HepG2 (cell line): ENCODE measurements around the gene KIRREL3. TPM values are rescaled to one million over a fixed set of nuclear protein-coding genes. Genes with fewer than 3 reads are reported as not detected.

Experiments
- ATAC-seq: fragments of 200-7000 bp; cut with Tn5 transposase; 3 replicates; pipeline ENCODE4 v1.9.1; 2020; ENCODE audit warnings: mild to moderate bottlenecking, moderate library complexity
- BruUV-seq: library from RNA; stranded (reverse); fragments of 400-500 nt; replicated peaks from 2 replicates; lab custom pipeline; 2021; lab: Mats Ljungman, UMichigan
- CTCF ChIA-PET: fragments of 300-600 bp; formaldehyde crosslinking; extraction: SDS; loops from one replicate; lab custom pipeline; 2021; ENCODE audit warnings: low total read pairs, inconsistent platforms, low intra/inter-chr PET ratio; lab: Yijun Ruan, JAX
- POLR2A ChIA-PET: fragments of 350-600 bp; sonication (Branson Sonifier 250); formaldehyde crosslinking; loops from one replicate; lab custom pipeline; 2020; ENCODE audit warnings: antibody characterized with exemption, inconsistent platforms; lab: Yijun Ruan, JAX
- DNase-seq: peaks from one replicate; pipeline ENCODE4 v3.0.0-alpha.2; 2015; ENCODE audit warnings: low spot score
- FAIRE-seq: peaks from 3 replicates; lab custom pipeline; 2011; peaks lifted over from hg19 to GRCh38; lab: Jason Lieb, UNC
- H2AFZ ChIP-seq: one replicate; pipeline ENCODE4 v1.6.1; 2011; ENCODE audit warnings: low read length, inconsistent platforms
- H3K27ac ChIP-seq: fragments of 300-600 bp; 3 replicates; pipeline ENCODE4 v1.8.0; 2011; ENCODE audit warnings: mixed run types, mild to moderate bottlenecking, mixed read lengths, low read length, inconsistent platforms; ENCODE audit not compliant: insufficient read depth; ENCODE audit errors: extremely low read length
- H3K27me3 ChIP-seq, 2 experiments: fragments of 200-600 bp in 1 of 2; 2 replicates in 1 of 2; 3 replicates in 1 of 2; pipeline versions ENCODE4 v1.6.0 to v1.8.0; 2011; ENCODE audit warnings: low read length in 2 of 2, mild to moderate bottlenecking in 2 of 2, moderate library complexity in 2 of 2, inconsistent platforms in 1 of 2; ENCODE audit not compliant: insufficient read depth in 2 of 2, control insufficient read depth in 1 of 2
- H3K36me3 ChIP-seq, 2 experiments: fragments of 200-600 bp in 1 of 2; replicated peaks in 1 of 2; 2 replicates in 1 of 2; 3 replicates in 1 of 2; pipeline versions ENCODE4 v1.5.1 to v1.8.0; 2011; ENCODE audit warnings: low read length in 2 of 2, inconsistent platforms in 1 of 2; ENCODE audit not compliant: insufficient read depth in 2 of 2, control insufficient read depth in 1 of 2
- H3K4me1 ChIP-seq: 2 replicates; pipeline ENCODE4 v1.5.1; 2012; ENCODE audit warnings: low read length, inconsistent platforms; ENCODE audit not compliant: insufficient read depth
- H3K4me2 ChIP-seq: 2 replicates; pipeline ENCODE4 v1.6.0; 2011; ENCODE audit warnings: low read depth, low read length, inconsistent platforms
- H3K4me3 ChIP-seq, 3 experiments: fragments of 200-600 bp in 1 of 3; sonication (generic), shearing (Covaris generic) in 1 of 3; replicated peaks in 1 of 3; 2 replicates each; pipeline ENCODE4 v1.5.1; 2011 to 2016; ENCODE audit warnings: low read length in 3 of 3, inconsistent platforms in 2 of 3, low read depth in 2 of 3, mild to moderate bottlenecking in 2 of 3, control low read depth in 1 of 3, mixed read lengths in 1 of 3; ENCODE audit not compliant: insufficient read depth in 1 of 3
- H3K79me2 ChIP-seq: one replicate; pipeline ENCODE4 v1.6.1; 2011; ENCODE audit warnings: low read length, inconsistent platforms; ENCODE audit not compliant: insufficient read depth
- H3K9ac ChIP-seq: 2 replicates; pipeline ENCODE4 v1.6.0; 2011; ENCODE audit warnings: mild to moderate bottlenecking, low read depth, low read length, inconsistent platforms; ENCODE audit not compliant: insufficient read depth
- H3K9me3 ChIP-seq: 2 replicates; pipeline ENCODE4 v1.5.1; 2012; ENCODE audit warnings: mild to moderate bottlenecking, low read length
- H4K20me1 ChIP-seq: 2 replicates; pipeline ENCODE4 v1.6.0; 2011; ENCODE audit warnings: inconsistent platforms, mild to moderate bottlenecking, low read length, moderate library complexity; ENCODE audit not compliant: insufficient read depth
- ARNT2 ChIP-seq: sonication (generic); formaldehyde crosslinking; IDR thresholded peaks from 2 replicates; pipeline ENCODE4 v1.8.0; 2022; ENCODE audit warnings: mild to moderate bottlenecking, low read depth, missing genetic modification reagents, moderate library complexity
- HNF4G ChIP-seq, 2 experiments: sonication (generic) in 1 of 2; formaldehyde crosslinking in 1 of 2; IDR thresholded peaks; 2 replicates each; pipeline versions ENCODE4 v1.4.0 to v1.6.1; 2011 to 2020; ENCODE audit warnings: borderline replicate concordance in 2 of 2, low read depth in 2 of 2, mild to moderate bottlenecking in 2 of 2, low read length in 1 of 2, missing genetic modification reagents in 1 of 2, moderate library complexity in 1 of 2
- MAFF ChIP-seq: IDR thresholded peaks from 2 replicates; pipeline ENCODE4 v1.6.1; 2011; ENCODE audit warnings: low read depth, low read length, improper control_type of control experiment
- PRPF4 ChIP-seq: fragments of 200-400 bp; formaldehyde crosslinking; IDR thresholded peaks from 2 replicates; pipeline ENCODE4 v1.6.1; 2016; ENCODE audit warnings: low read length, low read depth; ENCODE audit not compliant: poor library complexity, severe bottlenecking
- RBM22 ChIP-seq: fragments of 200-400 bp; formaldehyde crosslinking; optimal IDR thresholded peaks from 2 replicates; pipeline ENCODE3; 2017; ENCODE audit warnings: mild to moderate bottlenecking, low read length, moderate library complexity
- SMAD9 ChIP-seq: sonication (generic); formaldehyde crosslinking; IDR thresholded peaks from 2 replicates; pipeline ENCODE4 v1.5.1; 2020; ENCODE audit warnings: mild to moderate bottlenecking, missing genetic modification reagents
- SMARCE1 ChIP-seq: fragments of 450-650 bp; IDR thresholded peaks from 2 replicates; pipeline ENCODE4 v1.6.1; 2017; ENCODE audit warnings: borderline replicate concordance
- SMC3 ChIP-seq: IDR thresholded peaks from 2 replicates; pipeline ENCODE4 v1.6.1; 2011; ENCODE audit warnings: low read length, improper control_type of control experiment
- WGBS: methylation state at CpG from one replicate; pipeline ENCODE4 v1.1.6; 2017; ENCODE audit warnings: low lambda C conversion rate; 5-methylcytosine and 5-hydroxymethylcytosine counted together
- in situ Hi-C: cut with HindIII; loops from 2 replicates; pipeline ENCODE4 v1.10.0; 2017; ENCODE audit warnings: low pct_unique_long_range_greater_than_20kb; ENCODE audit not compliant: extremely low pct_ligation_motif_present
- intact Hi-C: fragments of 100-400 bp; cut with micrococcal nuclease; formaldehyde crosslinking; loops from one replicate; pipeline ENCODE4 v1.10.0; 2022; ENCODE audit not compliant: unreplicated experiment
- polyA plus RNA-seq, 8 experiments: library from polyadenylated mRNA; depleted of rRNA in 3 of 8; stranded (reverse) in 7 of 8; unstranded in 1 of 8; fragments of >200 nt; fragmentation: Illumina TruSeq in 4 of 8; extraction: Trizol in 4 of 8; gene quantifications; 2 replicates each; pipeline versions ENCODE4 v1.2.1 to v1.2.3, GENCODE V29; 2011 to 2016; ENCODE audit warnings: low read depth in 4 of 8, missing spikeins in 1 of 8, mixed read lengths in 1 of 8; ENCODE audit not compliant: insufficient read depth in 1 of 8
- total RNA-seq, 5 experiments: library from RNA; depleted of rRNA; stranded (reverse); fragments of >200 nt; fragmentation: Illumina TruSeq; extraction: Trizol; gene quantifications; 2 replicates each; pipeline ENCODE4 v1.2.3, GENCODE V29; 2016; ENCODE audit warnings: low read depth in 1 of 5
- TF ChIP-seq, protein P1 (sequence below): sonication (generic); formaldehyde crosslinking; IDR thresholded peaks from 2 replicates; pipeline ENCODE4 v1.5.0; 2020; ENCODE audit warnings: mild to moderate bottlenecking, missing genetic modification reagents

Gene KIRREL3
- total and polyA plus RNA-seq, 2 of the 13 experiments (the other 11 are each of a cell fraction or from before 2014, with no cell fraction given) = not detected

- no peak overlapping the region for H3K27ac ChIP-seq
- TF ChIP-seq, protein P1, sequence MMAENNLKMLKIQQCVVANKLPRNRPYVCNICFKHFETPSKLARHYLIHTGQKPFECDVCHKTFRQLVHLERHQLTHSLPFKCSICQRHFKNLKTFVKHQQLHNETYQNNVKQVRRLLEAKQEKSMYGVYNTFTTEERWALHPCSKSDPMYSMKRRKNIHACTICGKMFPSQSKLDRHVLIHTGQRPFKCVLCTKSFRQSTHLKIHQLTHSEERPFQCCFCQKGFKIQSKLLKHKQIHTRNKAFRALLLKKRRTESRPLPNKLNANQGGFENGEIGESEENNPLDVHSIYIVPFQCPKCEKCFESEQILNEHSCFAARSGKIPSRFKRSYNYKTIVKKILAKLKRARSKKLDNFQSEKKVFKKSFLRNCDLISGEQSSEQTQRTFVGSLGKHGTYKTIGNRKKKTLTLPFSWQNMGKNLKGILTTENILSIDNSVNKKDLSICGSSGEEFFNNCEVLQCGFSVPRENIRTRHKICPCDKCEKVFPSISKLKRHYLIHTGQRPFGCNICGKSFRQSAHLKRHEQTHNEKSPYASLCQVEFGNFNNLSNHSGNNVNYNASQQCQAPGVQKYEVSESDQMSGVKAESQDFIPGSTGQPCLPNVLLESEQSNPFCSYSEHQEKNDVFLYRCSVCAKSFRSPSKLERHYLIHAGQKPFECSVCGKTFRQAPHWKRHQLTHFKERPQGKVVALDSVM (CRISPR knock-in tag) = no peak
- TF ChIP-seq ARNT2 (no peak), SMC3 (no peak), SMAD9 (CRISPR knock-in tag) (no peak), MAFF (no peak), RBM22 (no peak), SMARCE1 (no peak), PRPF4 (no peak), HNF4G (IDR thresholded peaks at IDR 0.05; ENCODE audit: borderline replicate concordance, low read depth, low read length) (no peak), HNF4G (CRISPR knock-in tag; IDR thresholded peaks at IDR 0.05; ENCODE audit: borderline replicate concordance, low read depth) (no peak)
- TF ChIP-seq, all 625 proteins: peak for 0
- H3K4me3 ChIP-seq = no peak overlapping the region
- H4K20me1 ChIP-seq = no peaks in the 10 kb centered on the region
- ATAC-seq (no peak), DNase-seq (no peak), FAIRE-seq (no peak)
- no peak overlapping the region for H3K9ac ChIP-seq
- ChIA-PET POLR2A (no interaction called here), CTCF (no interaction called here)
- WGBS = 2% methylated on average over 2 of the region's 2 CpGs
- peaks cover 0 to 16% of the 10 kb centered on the region in 2 experiments; a peak in 1 of 5 replicates for H3K27me3 ChIP-seq
- H2AFZ ChIP-seq = no peak overlapping the region
- H3K4me2 ChIP-seq = no peak overlapping the region
- H3K4me1 ChIP-seq = no peaks in the 10 kb centered on the region
- in situ Hi-C loops (no loop called here), intact Hi-C loops (no loop called here)
- no peaks in the 10 kb centered on the region for H3K9me3 ChIP-seq
- no TSS peak for BruUV-seq
- no peaks in the 10 kb centered on the region for H3K79me2 ChIP-seq
- H3K36me3 ChIP-seq = no peaks in the 10 kb centered on the region
Observed at GRCh38 chr11:126897430-126897829, 103.1 kb downstream of the KIRREL3 start.
